ENCODE data around the gene SLC6A17.

The SLC6A17 gene

DNA sequence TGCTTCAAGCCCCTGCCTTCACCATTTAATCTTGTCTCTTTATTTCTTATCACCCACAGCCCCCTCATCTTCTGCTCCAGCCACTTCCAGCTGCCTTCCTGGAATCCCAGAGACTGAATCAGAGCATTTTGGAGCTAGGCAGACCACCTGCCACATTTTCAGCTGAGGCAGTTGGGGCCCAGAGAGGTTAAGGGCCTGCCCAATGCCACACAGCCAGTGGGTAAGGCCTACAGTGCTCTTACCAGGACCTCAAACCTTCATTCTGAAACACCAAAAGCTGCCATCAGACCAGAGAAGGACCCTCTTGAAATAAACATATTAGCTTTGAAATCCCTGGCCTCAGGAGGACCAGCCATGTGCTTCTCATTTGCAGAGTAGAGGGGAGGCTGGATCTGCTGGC lies 17.6 kb upstream of the SLC6A17 start:
- ChIA-PET POLR2A (no interaction called here), CTCF (interaction anchor here (1.5 to 2.1 kb wide), 3 partner anchors 16 to 64 kb away, joined by 7 to 8 read pairs (median 7); no protein-coding TSS in a partner anchor)
- TF ChIP-seq, protein P1, sequence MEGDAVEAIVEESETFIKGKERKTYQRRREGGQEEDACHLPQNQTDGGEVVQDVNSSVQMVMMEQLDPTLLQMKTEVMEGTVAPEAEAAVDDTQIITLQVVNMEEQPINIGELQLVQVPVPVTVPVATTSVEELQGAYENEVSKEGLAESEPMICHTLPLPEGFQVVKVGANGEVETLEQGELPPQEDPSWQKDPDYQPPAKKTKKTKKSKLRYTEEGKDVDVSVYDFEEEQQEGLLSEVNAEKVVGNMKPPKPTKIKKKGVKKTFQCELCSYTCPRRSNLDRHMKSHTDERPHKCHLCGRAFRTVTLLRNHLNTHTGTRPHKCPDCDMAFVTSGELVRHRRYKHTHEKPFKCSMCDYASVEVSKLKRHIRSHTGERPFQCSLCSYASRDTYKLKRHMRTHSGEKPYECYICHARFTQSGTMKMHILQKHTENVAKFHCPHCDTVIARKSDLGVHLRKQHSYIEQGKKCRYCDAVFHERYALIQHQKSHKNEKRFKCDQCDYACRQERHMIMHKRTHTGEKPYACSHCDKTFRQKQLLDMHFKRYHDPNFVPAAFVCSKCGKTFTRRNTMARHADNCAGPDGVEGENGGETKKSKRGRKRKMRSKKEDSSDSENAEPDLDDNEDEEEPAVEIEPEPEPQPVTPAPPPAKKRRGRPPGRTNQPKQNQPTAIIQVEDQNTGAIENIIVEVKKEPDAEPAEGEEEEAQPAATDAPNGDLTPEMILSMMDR (IDR thresholded peaks at IDR 0.05; ENCODE audit: insufficient read depth, low read length, missing control alignments) = no peak
- no peak overlapping the region for H3K4me3 ChIP-seq (ENCODE audit: low read depth, low read length)
- DNase-seq (ENCODE audit: low read depth, low spot score) = no peak

DNA sequence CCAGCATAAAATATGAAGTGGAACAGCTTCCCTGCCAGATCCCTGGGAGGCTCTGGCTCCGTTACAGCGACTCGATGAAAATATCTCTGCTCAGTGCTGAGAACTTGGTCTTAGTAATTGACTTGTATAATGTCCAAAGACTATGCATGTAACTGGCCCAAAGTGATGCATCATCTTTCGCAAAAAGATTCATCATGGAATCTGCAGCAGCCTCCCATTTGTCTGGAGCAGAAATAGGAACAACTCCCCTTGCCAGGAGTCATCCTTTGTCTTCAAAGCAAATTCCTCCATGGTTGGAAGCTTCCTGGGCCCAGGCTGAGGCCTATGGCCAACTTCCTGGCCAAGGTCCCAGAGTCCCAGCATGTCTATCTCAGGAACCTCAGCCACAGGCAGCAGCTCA lies 16.9 kb upstream of the SLC6A17 start:
- CTCF ChIA-PET = interaction anchor here (0.6 to 2.1 kb wide), 7 partner anchors 9 to 205 kb away, joined by 3 to 8 read pairs (median 3); partner anchors contain the start of gene RBM15

DNA sequence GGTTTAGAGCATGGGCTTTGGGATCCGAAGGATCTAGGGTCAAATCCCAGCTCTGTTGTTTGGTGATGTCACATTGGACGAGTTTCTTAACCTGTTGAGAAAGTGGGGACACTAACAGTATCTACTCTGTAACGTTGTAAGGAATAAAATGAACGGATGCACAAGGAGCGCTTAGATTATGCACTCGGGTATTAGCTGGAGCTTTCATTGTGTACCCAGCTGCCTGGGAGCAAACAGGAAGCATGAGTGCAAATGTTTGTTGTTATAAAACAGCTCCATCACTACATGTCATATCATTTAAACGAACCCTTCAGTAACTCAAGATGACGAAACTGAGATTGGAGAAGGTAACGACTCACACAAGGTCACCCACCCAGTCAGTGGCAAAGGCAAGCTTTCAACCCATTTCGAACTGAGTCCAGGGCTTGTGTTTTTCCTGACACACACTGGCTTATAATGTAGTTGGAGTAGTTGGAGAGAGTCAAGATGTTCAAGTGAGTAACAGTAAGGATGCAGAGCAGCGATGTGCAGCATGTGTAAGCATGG lies 16.2 kb upstream of the SLC6A17 start:
- CTCF ChIA-PET = interaction anchor here (1.0 to 2.1 kb wide), 7 partner anchors 10 to 205 kb away, joined by 3 to 7 read pairs (median 3); partner anchors contain the start of gene RBM15
- no peak overlapping the region for H3K4me3 ChIP-seq (ENCODE audit: low read depth, low read length)
- POLR2A ChIA-PET = no interaction called here
- TF ChIP-seq, protein P1 (IDR thresholded peaks at IDR 0.05; ENCODE audit: insufficient read depth, low read length, missing control alignments) = no peak
- DNase-seq (ENCODE audit: low read depth, low spot score) = no peak

More for the DNA sequence above, 16.9 kb upstream of the SLC6A17 start:
- POLR2A ChIA-PET = no interaction called here
- no peak overlapping the region for H3K4me3 ChIP-seq (ENCODE audit: low read depth, low read length)
- no peak for DNase-seq (ENCODE audit: low read depth, low spot score)
- TF ChIP-seq, protein P1 (IDR thresholded peaks at IDR 0.05; ENCODE audit: insufficient read depth, low read length, missing control alignments) = no peak

DNA sequence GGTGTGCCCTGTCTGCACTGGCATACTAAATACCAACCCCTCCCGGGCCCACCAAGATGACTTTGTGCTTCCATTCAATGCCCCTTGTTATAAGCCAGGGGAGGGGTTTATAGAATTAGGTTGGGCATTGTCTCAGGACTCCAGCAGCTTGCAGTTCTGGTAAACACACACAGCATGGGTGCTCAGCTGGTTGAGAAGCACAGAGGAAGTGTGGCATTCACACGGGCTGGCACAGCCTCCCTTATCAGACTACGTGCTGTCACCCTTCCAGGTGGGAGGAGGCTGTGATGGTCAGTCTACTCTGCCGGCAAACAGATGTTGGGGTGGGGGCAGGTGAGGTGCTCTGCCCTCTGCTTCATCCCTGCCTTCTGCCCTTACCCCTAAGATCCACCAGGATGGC lies 15.0 kb upstream of the SLC6A17 start:
- H3K4me3 ChIP-seq (ENCODE audit: low read depth, low read length) = no peak overlapping the region
- ChIA-PET CTCF (interaction anchor here (1.2 to 1.9 kb wide), 4 partner anchors 11 to 81 kb away, joined by 3 to 6 read pairs (median 4); no protein-coding TSS in a partner anchor), POLR2A (no interaction called here)
- no peak for DNase-seq (ENCODE audit: low read depth, low spot score)
- TF ChIP-seq, protein P1 (IDR thresholded peaks at IDR 0.05; ENCODE audit: insufficient read depth, low read length, missing control alignments) = no peak

DNA sequence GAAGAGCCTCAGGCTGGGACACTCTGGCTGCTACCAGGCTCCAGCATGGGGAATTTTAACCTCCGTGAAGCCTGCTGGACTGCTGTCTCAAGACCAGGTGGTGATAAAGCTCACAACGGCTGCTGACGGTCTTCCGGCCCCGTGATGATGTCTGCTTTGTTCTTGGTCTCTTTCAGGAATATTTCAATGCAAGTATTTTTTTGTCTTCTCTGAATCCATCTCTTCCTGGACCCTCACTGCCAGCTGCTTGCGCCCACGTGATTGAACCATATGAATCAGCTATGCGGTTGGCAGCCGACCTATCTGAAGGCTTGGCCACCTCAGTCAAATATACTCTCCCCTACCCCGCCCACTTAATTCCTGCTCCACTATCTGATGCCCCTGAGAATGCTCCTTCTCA lies 14.6 kb upstream of the SLC6A17 start:
- ChIA-PET POLR2A (no interaction called here), CTCF (interaction anchor here (1.5 to 1.9 kb wide), 3 partner anchors 19 to 82 kb away, joined by 3 to 6 read pairs (median 4); no protein-coding TSS in a partner anchor)
- no peak for DNase-seq (ENCODE audit: low read depth, low spot score)
- no peak overlapping the region for H3K4me3 ChIP-seq (ENCODE audit: low read depth, low read length)
- TF ChIP-seq, protein P1 (IDR thresholded peaks at IDR 0.05; ENCODE audit: insufficient read depth, low read length, missing control alignments) = no peak

DNA sequence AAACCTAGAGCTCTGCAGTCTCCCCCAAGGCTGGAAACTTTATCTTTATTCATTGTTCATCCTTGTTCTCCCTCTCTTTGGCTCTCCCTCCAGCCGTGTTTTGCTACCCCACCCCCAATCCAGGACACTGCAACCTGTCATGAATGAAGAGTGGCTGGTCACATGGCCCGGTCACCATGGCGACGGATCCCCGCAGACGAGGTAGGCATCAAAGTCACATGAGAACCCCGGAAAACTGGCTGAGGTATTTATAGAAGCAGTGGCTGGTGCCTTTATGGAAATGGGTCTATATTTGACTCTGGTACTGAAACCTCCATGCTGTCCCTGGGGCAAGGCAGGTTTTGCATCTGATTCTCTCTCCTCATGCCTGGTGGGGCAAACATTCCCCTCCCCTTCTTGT lies 13.4 kb upstream of the SLC6A17 start:
- POLR2A ChIA-PET = no interaction called here
- no peak for DNase-seq (ENCODE audit: low read depth, low spot score)
- CTCF ChIA-PET = no interaction called here
- TF ChIP-seq, protein P1 (IDR thresholded peaks at IDR 0.05; ENCODE audit: insufficient read depth, low read length, missing control alignments) = no peak
- H3K4me3 ChIP-seq (ENCODE audit: low read depth, low read length) = no peak overlapping the region
